ENCODE data around the gene PIH1D2.

The PIH1D2 gene

GRCh38 chr11:112100462-112100861, 26.6 kb upstream of the PIH1D2 start:
- TF ChIP-seq TAF1 (IDR thresholded peaks at IDR 0.05; ENCODE audit: borderline replicate concordance, insufficient read depth, low read length) (no peak), POLR2AphosphoS5 (IDR thresholded peaks at IDR 0.05; ENCODE audit: low read depth, low read length) (no peak)

- TF ChIP-seq FOXP2 (optimal IDR thresholded peaks at IDR 0.05; ENCODE audit: borderline replicate concordance, extremely low read depth, extremely low read length, insufficient read depth) (no peak), SIN3A (IDR thresholded peaks at IDR 0.05; ENCODE audit: borderline replicate concordance, insufficient read depth, low read length) (no peak), POLR2AphosphoS5 (IDR thresholded peaks at IDR 0.05; ENCODE audit: low read depth, low read length) (no peak), TAF1 (IDR thresholded peaks at IDR 0.05; ENCODE audit: borderline replicate concordance, insufficient read depth, low read length) (no peak)
- TF ChIP-seq, protein P1, sequence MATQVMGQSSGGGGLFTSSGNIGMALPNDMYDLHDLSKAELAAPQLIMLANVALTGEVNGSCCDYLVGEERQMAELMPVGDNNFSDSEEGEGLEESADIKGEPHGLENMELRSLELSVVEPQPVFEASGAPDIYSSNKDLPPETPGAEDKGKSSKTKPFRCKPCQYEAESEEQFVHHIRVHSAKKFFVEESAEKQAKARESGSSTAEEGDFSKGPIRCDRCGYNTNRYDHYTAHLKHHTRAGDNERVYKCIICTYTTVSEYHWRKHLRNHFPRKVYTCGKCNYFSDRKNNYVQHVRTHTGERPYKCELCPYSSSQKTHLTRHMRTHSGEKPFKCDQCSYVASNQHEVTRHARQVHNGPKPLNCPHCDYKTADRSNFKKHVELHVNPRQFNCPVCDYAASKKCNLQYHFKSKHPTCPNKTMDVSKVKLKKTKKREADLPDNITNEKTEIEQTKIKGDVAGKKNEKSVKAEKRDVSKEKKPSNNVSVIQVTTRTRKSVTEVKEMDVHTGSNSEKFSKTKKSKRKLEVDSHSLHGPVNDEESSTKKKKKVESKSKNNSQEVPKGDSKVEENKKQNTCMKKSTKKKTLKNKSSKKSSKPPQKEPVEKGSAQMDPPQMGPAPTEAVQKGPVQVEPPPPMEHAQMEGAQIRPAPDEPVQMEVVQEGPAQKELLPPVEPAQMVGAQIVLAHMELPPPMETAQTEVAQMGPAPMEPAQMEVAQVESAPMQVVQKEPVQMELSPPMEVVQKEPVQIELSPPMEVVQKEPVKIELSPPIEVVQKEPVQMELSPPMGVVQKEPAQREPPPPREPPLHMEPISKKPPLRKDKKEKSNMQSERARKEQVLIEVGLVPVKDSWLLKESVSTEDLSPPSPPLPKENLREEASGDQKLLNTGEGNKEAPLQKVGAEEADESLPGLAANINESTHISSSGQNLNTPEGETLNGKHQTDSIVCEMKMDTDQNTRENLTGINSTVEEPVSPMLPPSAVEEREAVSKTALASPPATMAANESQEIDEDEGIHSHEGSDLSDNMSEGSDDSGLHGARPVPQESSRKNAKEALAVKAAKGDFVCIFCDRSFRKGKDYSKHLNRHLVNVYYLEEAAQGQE (IDR thresholded peaks at IDR 0.05; ENCODE audit: insufficient read depth in 1 of 2, low read depth in 2 of 2, low read length in 2 of 2): no peak
Observed at GRCh38 chr11:112097734-112098528, 24.1 kb upstream of the PIH1D2 start.

DNA sequence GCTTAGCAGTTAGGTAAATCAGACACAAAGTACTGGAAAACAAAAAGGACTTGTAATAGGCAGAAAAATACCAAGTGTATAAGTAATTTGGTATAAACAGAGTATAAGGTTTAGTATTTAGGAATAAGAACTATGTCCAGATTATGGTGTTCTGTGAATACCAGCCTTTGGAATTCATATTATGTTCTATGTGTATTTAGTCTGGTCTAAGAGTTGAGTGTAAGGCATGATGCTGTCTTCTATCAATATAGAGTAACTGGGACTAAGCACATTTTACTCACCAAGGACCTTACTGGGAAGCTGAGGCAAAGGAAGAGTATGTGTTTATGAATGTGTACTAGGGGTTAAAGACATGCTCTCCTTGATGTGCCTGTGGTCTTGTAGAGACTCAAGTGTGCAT, 22.4 kb upstream of the PIH1D2 start:
- TF ChIP-seq FOXP2 (optimal IDR thresholded peaks at IDR 0.05; ENCODE audit: borderline replicate concordance, extremely low read depth, extremely low read length, insufficient read depth) (no peak), SIN3A (IDR thresholded peaks at IDR 0.05; ENCODE audit: borderline replicate concordance, insufficient read depth, low read length) (no peak), POLR2AphosphoS5 (IDR thresholded peaks at IDR 0.05; ENCODE audit: low read depth, low read length) (no peak), TAF1 (IDR thresholded peaks at IDR 0.05; ENCODE audit: borderline replicate concordance, insufficient read depth, low read length) (no peak)
- TF ChIP-seq, protein P1 (IDR thresholded peaks at IDR 0.05; ENCODE audit: insufficient read depth in 1 of 2, low read depth in 2 of 2, low read length in 2 of 2): no peak

- TF ChIP-seq, protein P1 (IDR thresholded peaks at IDR 0.05; ENCODE audit: insufficient read depth in 1 of 2, low read depth in 2 of 2, low read length in 2 of 2): no peak
- TF ChIP-seq FOXP2 (optimal IDR thresholded peaks at IDR 0.05; ENCODE audit: borderline replicate concordance, extremely low read depth, extremely low read length, insufficient read depth) (no peak), TAF1 (IDR thresholded peaks at IDR 0.05; ENCODE audit: borderline replicate concordance, insufficient read depth, low read length) (no peak), POLR2AphosphoS5 (IDR thresholded peaks at IDR 0.05; ENCODE audit: low read depth, low read length) (no peak), SIN3A (IDR thresholded peaks at IDR 0.05; ENCODE audit: borderline replicate concordance, insufficient read depth, low read length) (no peak)
Observed at GRCh38 chr11:112087212-112087611, 13.4 kb upstream of the PIH1D2 start.

- TF ChIP-seq TAF1 (IDR thresholded peaks at IDR 0.05; ENCODE audit: borderline replicate concordance, insufficient read depth, low read length) (peak; percentile 99), SIN3A (IDR thresholded peaks at IDR 0.05; ENCODE audit: borderline replicate concordance, insufficient read depth, low read length) (peak; percentile 92; the same call in 1 of the 2 replicates), FOXP2 (optimal IDR thresholded peaks at IDR 0.05; ENCODE audit: borderline replicate concordance, extremely low read depth, extremely low read length, insufficient read depth) (no peak), POLR2AphosphoS5 (IDR thresholded peaks at IDR 0.05; ENCODE audit: low read depth, low read length) (peak; percentile 93)
- TF ChIP-seq, protein P1 (IDR thresholded peaks at IDR 0.05; ENCODE audit: insufficient read depth in 1 of 2, low read depth in 2 of 2, low read length in 2 of 2): peak in 1 of 2 experiments; percentile 61; a peak in 2 of 4 replicates
Observed at GRCh38 chr11:112086422-112087191, 12.8 kb upstream of the PIH1D2 start, which contains the start of the genes SDHD and TIMM8B. SDHD (plus strand) TSS chr11:112086873; CDS start chr11:112086908, 35 bp downstream. TIMM8B (minus strand) TSS chr11:112086756; CDS start chr11:112086723, 33 bp downstream.
